ENCODE results near the gene AREG.
A peak's percentile ranks its signal among the peaks of the same experiment; 100 is the strongest.

The AREG gene

GRCh38 chr4:74463123-74463522 lies 18.2 kb downstream of the AREG start:
- no peak for DNase-seq (ENCODE audit: low read depth, low spot score)

GRCh38 chr4:74464291-74464690 lies 19.4 kb downstream of the AREG start:
- no peak for DNase-seq (ENCODE audit: low read depth, low spot score)

- DNase-seq (ENCODE audit: low read depth, low spot score), result no peak
Observed at GRCh38 chr4:74466242-74466641, 21.3 kb downstream of the AREG start.

GRCh38 chr4:74471264-74471663 lies 26.3 kb downstream of the AREG start:
- no peak for DNase-seq (ENCODE audit: low read depth, low spot score)

- no peak for DNase-seq (ENCODE audit: low read depth, low spot score)
Observed at GRCh38 chr4:74473155-74473811, 28.3 kb downstream of the AREG start.

GRCh38 chr4:74474345-74475090 lies 29.6 kb downstream of the AREG start:
- no peak for DNase-seq (ENCODE audit: low read depth, low spot score)

GRCh38 chr4:74475091-74475800 lies 30.3 kb downstream of the AREG start:
- no peak for DNase-seq (ENCODE audit: low read depth, low spot score)

- no peak for DNase-seq (ENCODE audit: low read depth, low spot score)
Observed at GRCh38 chr4:74475946-74476345, 31.0 kb downstream of the AREG start.

- DNase-seq (ENCODE audit: low read depth, low spot score), result no peak
Observed at GRCh38 chr4:74479009-74479408, 34.1 kb downstream of the AREG start.

- peak; percentile 17 for DNase-seq (ENCODE audit: low read depth, low spot score)
Observed at GRCh38 chr4:74480267-74480666, 35.3 kb downstream of the AREG start.

- no peak for DNase-seq (ENCODE audit: low read depth, low spot score)
Observed at GRCh38 chr4:74481891-74482609, 37.1 kb downstream of the AREG start.

- no peak for DNase-seq (ENCODE audit: low read depth, low spot score)
Observed at GRCh38 chr4:74483226-74483911, 38.4 kb downstream of the AREG start.

GRCh38 chr4:74486905-74487304 lies 42.0 kb downstream of the AREG start:
- no peak for DNase-seq (ENCODE audit: low read depth, low spot score)

- no peak for DNase-seq (ENCODE audit: low read depth, low spot score)
Observed at GRCh38 chr4:74487771-74488170, 42.8 kb downstream of the AREG start.

- DNase-seq (ENCODE audit: low read depth, low spot score), result no peak
Observed at GRCh38 chr4:74490736-74491135, 45.8 kb downstream of the AREG start.

- DNase-seq (ENCODE audit: low read depth, low spot score), result no peak
Observed at GRCh38 chr4:74499986-74500781, 55.2 kb downstream of the AREG start.

GRCh38 chr4:74501579-74501978 lies 56.6 kb downstream of the AREG start:
- no peak for DNase-seq (ENCODE audit: low read depth, low spot score)

- no peak for DNase-seq (ENCODE audit: low read depth, low spot score)
Observed at GRCh38 chr4:74503580-74503979, 58.6 kb downstream of the AREG start.

- DNase-seq (ENCODE audit: low read depth, low spot score), result no peak
Observed at GRCh38 chr4:74504212-74504611, 59.3 kb downstream of the AREG start.

All from ELF-1 (cell line).